Breast epithelium (tissue), 4 donors: Measurements from ENCODE around the gene HJURP. TPM values are rescaled to one million over a fixed set of nuclear protein-coding genes. Genes with fewer than 3 reads are reported as not detected.
"Not testable (repeated sequence)": the region's sequence is repeated elsewhere in the genome, so short reads cannot be mapped to it uniquely, and the experiment has no call there.

Source experiments
- DNase-seq, 2 donors: peaks; one replicate each; pipeline ENCODE4 v3.0.0-alpha.2; 2019; ENCODE audit warnings: low spot score in 2 of 2
- H3K27ac ChIP-seq, 2 donors: fragments of 200-600 bp; sonication (generic) in 1 of 2; one replicate each; pipeline ENCODE4 v1.5.1; 2016 to 2019; ENCODE audit warnings: mild to moderate bottlenecking in 1 of 2
- H3K27me3 ChIP-seq, 2 donors: fragments of 200-600 bp; sonication (generic) in 1 of 2; one replicate each; pipeline versions ENCODE4 v1.5.1 to v1.6.0; 2017 to 2019; ENCODE audit warnings: control low read depth in 1 of 2, mild to moderate bottlenecking in 1 of 2
- H3K36me3 ChIP-seq: fragments of 200-600 bp; one replicate; pipeline ENCODE4 v1.5.1; 2019
- H3K4me1 ChIP-seq, 2 donors: fragments of 200-600 bp; sonication (generic); one replicate each; pipeline ENCODE4 v1.5.1; 2016 to 2019; ENCODE audit warnings: control low read depth in 1 of 2
- H3K4me3 ChIP-seq, 3 donors: fragments of 200-600 bp; sonication (generic); 1 replicate in 2 of 3; 2 replicates in 1 of 3; pipeline ENCODE4 v1.5.1; 2016 to 2019; ENCODE audit warnings: mild to moderate bottlenecking in 3 of 3, moderate library complexity in 2 of 3
- H3K9me3 ChIP-seq, 2 donors: fragments of 200-600 bp; sonication (generic) in 1 of 2; one replicate each; pipeline ENCODE4 v1.5.1; 2016 to 2019; ENCODE audit warnings: control low read depth in 1 of 2
- POLR2A ChIP-seq: fragments of 450-650 bp; IDR thresholded peaks from one replicate; pipeline ENCODE4 v1.6.1; 2016; ENCODE audit warnings: antibody characterized with exemption, mild to moderate bottlenecking, moderate library complexity
- POLR2AphosphoS5 ChIP-seq, 3 donors: sonication (generic); formaldehyde crosslinking; IDR thresholded peaks; one replicate each; pipeline ENCODE4 v1.6.1; 2017; ENCODE audit warnings: antibody characterized with exemption in 3 of 3
- intact Hi-C: fragments of 100-400 bp; cut with DNase I; formaldehyde crosslinking; loops from one replicate; pipeline ENCODE4 v1.15.1; 2023; ENCODE audit warnings: low total_unique reads
- total RNA-seq, 3 donors: library from RNA; depleted of rRNA; stranded (reverse); fragments of >200 nt; gene quantifications; one replicate each; pipeline ENCODE4 v1.1.0, GENCODE V29; 2016
- TF ChIP-seq, protein P1 (sequence below), 3 donors: fragments of 450-650 bp; IDR thresholded peaks; one replicate each; pipeline ENCODE4 v1.5.1; 2016 to 2017; ENCODE audit warnings: antibody characterized with exemption in 3 of 3, mild to moderate bottlenecking in 3 of 3, moderate library complexity in 3 of 3

The HJURP gene
- total RNA-seq, 3 donors from 2014 or later = 0.33 to 3.0 TPM; not detected in 1

DNA sequence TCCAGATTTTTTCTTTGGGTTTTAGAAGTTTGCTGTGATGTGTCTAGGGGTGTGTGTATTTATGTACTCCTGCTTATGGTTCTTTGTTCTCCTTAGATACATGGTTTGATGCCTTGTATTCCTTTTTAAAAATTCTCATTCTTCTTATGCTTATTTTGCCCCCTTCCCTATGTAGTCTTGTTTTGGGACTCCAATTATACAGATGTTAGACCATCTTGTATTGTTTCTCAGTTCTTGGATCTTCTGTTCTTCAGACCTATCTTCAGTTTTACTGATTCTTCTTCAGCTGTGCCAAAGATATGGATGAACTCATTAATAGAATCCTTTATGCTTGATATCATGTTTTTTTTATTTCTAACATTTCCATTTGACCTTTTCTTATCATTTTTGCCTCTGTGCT is 28.0 kb upstream of the HJURP start:
- intact Hi-C loops = loop anchor here (5.0 kb wide), 1 partner anchor 65 kb away; no protein-coding TSS in a partner anchor
- Histone ChIP-seq H3K27me3 (no peaks in the 10 kb centered on the region), H3K9me3 (peaks cover 2 to 26% of the 10 kb centered on the region in 2 donors), H3K4me3 (no peak overlapping the region), H3K36me3 (no peaks in the 10 kb centered on the region), H3K27ac (no peak overlapping the region), H3K4me1 (no peaks in the 10 kb centered on the region)
- DNase-seq = no peak
- TF ChIP-seq, protein P1, sequence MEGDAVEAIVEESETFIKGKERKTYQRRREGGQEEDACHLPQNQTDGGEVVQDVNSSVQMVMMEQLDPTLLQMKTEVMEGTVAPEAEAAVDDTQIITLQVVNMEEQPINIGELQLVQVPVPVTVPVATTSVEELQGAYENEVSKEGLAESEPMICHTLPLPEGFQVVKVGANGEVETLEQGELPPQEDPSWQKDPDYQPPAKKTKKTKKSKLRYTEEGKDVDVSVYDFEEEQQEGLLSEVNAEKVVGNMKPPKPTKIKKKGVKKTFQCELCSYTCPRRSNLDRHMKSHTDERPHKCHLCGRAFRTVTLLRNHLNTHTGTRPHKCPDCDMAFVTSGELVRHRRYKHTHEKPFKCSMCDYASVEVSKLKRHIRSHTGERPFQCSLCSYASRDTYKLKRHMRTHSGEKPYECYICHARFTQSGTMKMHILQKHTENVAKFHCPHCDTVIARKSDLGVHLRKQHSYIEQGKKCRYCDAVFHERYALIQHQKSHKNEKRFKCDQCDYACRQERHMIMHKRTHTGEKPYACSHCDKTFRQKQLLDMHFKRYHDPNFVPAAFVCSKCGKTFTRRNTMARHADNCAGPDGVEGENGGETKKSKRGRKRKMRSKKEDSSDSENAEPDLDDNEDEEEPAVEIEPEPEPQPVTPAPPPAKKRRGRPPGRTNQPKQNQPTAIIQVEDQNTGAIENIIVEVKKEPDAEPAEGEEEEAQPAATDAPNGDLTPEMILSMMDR (IDR thresholded peaks at IDR 0.05) = no peak
- TF ChIP-seq POLR2A (no peak), POLR2AphosphoS5 (IDR thresholded peaks at IDR 0.05) (no peak)

DNA sequence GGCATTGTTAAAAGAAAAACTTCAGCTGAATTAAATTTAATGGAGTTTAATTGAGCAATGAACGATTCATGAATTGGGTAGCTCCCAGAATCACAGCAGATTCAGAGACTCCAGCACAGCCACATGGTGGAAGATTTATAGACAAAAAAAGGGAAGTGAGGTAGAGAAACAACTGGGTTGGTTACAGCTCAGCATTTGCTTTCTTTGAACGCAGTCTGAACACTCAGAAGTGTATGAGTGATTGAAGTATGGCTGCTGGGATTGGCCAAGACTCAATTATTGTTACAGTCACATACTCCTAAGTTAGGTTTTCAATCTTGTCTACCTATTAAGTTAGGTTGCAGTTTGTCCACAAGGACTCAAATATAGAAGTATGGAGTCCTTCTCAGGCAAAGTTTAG is 17.8 kb upstream of the HJURP start:
- DNase-seq, H3K4me3 ChIP-seq, H3K9me3 ChIP-seq, H3K27ac ChIP-seq, H3K36me3 ChIP-seq, H3K4me1 ChIP-seq, intact Hi-C loops, H3K27me3 ChIP-seq: not testable (repeated sequence)

DNA sequence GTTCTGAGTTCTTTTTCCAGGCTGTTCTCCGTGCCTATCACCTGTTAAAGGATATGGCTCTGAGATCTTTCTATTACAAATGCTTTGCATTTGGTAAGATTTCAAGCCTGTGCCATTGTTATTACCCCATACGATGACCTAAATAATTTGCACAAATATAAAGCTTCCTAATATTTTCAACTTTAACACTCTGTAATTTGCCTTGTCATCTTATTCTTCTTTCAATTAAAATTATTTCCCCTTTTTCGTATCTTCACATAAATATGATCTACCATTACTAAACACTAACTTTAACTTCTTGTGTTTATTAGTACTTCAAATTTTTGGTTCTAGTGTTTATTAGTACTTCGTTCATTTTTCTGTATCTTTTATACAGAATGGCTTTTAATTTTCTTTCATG is 17.1 kb upstream of the HJURP start:
- Histone ChIP-seq H3K4me3 (no peak overlapping the region), H3K27me3 (no peaks in the 10 kb centered on the region)

DNA sequence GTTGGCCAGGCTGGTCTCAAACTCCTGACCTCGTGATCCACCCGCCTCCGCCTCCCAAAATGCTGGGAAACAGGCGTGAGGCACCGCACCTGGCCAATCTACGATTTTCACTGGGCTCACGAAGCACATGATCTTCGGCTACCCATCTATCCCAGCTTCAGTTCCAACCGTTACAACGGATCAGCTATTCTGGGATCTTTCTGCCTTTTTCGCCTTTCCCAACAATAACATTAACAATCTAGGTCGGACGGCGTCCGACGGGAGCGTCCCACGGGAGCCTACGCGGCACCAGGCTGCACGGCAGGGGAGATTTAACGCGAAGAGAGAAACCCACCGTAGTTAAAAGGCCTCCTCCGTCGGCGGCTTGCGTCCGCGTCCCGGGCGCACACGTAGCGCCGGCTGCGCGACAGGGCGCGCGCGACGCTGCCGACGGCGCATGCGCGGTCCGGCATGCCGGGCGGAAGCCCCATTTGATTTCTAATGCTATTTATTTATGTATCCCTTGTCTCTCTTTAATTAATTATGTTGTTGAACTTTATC is 13.7 kb upstream of the HJURP start, which contains the start of gene MSL3B:
TSS of gene MSL3B (minus strand) at position 394 of the 540 bp plus-strand sequence.
- TF ChIP-seq POLR2A = no peak
- TF ChIP-seq, protein P1 (IDR thresholded peaks at IDR 0.05) = no peak
- TF ChIP-seq POLR2AphosphoS5 (IDR thresholded peaks at IDR 0.05) = no peak
- Histone ChIP-seq H3K4me3 (peak within 1 kb of the TSS; percentile 45 to 68 (median 52)), H3K27me3 (no peaks in the 10 kb centered on the region), H3K9me3 (peaks cover 0 to 15% of the 10 kb centered on the region in 2 donors), H3K4me1 (no peaks in the 10 kb centered on the region), H3K36me3 (no peaks in the 10 kb centered on the region), H3K27ac (no peak within 1 kb of the TSS)
- DNase-seq = no peak
- intact Hi-C loops = no loop called here

More for the DNA sequence above, 17.1 kb upstream of the HJURP start:
- no peak overlapping the region for H3K27ac ChIP-seq
- intact Hi-C loops = no loop called here
- DNase-seq = no peak
- TF ChIP-seq POLR2A (no peak), POLR2AphosphoS5 (IDR thresholded peaks at IDR 0.05) (no peak)
- TF ChIP-seq, protein P1 (IDR thresholded peaks at IDR 0.05) = no peak
- no peaks in the 10 kb centered on the region for H3K36me3 ChIP-seq
- H3K4me1 ChIP-seq = no peaks in the 10 kb centered on the region
- H3K9me3 ChIP-seq = peaks cover 0 to 11% of the 10 kb centered on the region in 2 donors

DNA sequence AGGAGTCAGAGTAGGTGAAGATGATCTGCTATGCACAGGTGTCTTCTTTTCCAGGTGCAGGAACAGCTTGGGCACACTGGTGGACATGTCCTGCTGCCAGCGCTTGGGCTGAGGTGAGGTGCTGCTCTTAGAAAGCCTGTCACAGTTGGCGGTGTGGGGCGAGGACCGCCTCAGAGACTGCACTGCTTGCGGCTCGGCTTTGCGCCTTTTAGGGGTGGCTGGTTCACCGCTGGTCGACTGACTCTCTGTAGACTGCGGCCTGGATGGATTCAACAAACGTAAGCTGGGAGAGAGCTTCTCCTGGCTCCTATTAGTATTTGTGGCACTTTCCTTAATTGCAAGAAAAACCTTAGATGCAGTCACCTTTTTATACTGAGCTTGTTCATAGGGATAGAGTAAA is 12.1 kb upstream of the HJURP start:
- no peak for DNase-seq
- Histone ChIP-seq H3K36me3 (no peaks in the 10 kb centered on the region), H3K27ac (no peak overlapping the region), H3K4me3 (no peak overlapping the region), H3K27me3 (no peaks in the 10 kb centered on the region), H3K4me1 (no peaks in the 10 kb centered on the region), H3K9me3 (peaks cover 0 to 15% of the 10 kb centered on the region in 2 donors)
- intact Hi-C loops = no loop called here
- TF ChIP-seq POLR2AphosphoS5 (IDR thresholded peaks at IDR 0.05) (no peak), POLR2A (no peak)
- TF ChIP-seq, protein P1 (IDR thresholded peaks at IDR 0.05) = no peak
